Endothelial cell of umbilical vein (primary cell): ENCODE data around the gene SPAG8. TPM values are rescaled to one million over a fixed set of nuclear protein-coding genes. Genes with fewer than 3 reads are reported as not detected.

Source experiments
- BruUV-seq: library from RNA; stranded (reverse); fragments of 400-500 nt; replicated peaks from 2 replicates; lab custom pipeline; 2021; lab: Mats Ljungman, UMichigan
- CTCF ChIA-PET: fragments of 300-600, 350-600 bp; sonication (Branson Sonifier 250); formaldehyde crosslinking; loops from one replicate; lab custom pipeline; 2021; ENCODE audit warnings: antibody characterized with exemption, inconsistent platforms; lab: Charles Lee
- POLR2A ChIA-PET: fragments of 300-600, 350-600 bp; sonication (Branson Sonifier 250); formaldehyde crosslinking; loops from one replicate; lab custom pipeline; 2021; ENCODE audit warnings: antibody characterized with exemption, inconsistent platforms; lab: Charles Lee
- DNase-seq: peaks from one replicate; pipeline ENCODE4 v3.0.0-alpha.2; 2011; ENCODE audit warnings: low read depth, low spot score
- FAIRE-seq: peaks from 2 replicates; lab custom pipeline; 2011; peaks lifted over from hg19 to GRCh38; lab: Jason Lieb, UNC
- H2AFZ ChIP-seq: 2 replicates; pipeline ENCODE4 v1.6.0; 2012; ENCODE audit warnings: low read depth, low read length, control low read depth, inconsistent platforms
- H3K27ac ChIP-seq: 2 replicates; pipeline ENCODE4 v1.5.1; 2011; ENCODE audit warnings: low read depth, mild to moderate bottlenecking, control low read depth, low read length, moderate library complexity; ENCODE audit not compliant: insufficient read depth
- H3K27me3 ChIP-seq, 2 experiments: 2 replicates each; pipeline versions ENCODE4 v1.6.0 to v1.6.1; 2011; ENCODE audit warnings: low read length in 2 of 2, mixed read lengths in 1 of 2; ENCODE audit not compliant: control insufficient read depth in 2 of 2, insufficient read depth in 2 of 2
- H3K36me3 ChIP-seq, 2 experiments: 2 replicates in 1 of 2; 3 replicates in 1 of 2; pipeline ENCODE4 v1.5.1; 2011; ENCODE audit warnings: low read length in 2 of 2, mild to moderate bottlenecking in 1 of 2, moderate library complexity in 1 of 2; ENCODE audit not compliant: control insufficient read depth in 2 of 2, insufficient read depth in 2 of 2; ENCODE audit errors: extremely low read depth in 1 of 2
- H3K4me1 ChIP-seq: 3 replicates; pipeline ENCODE4 v1.5.1; 2011; ENCODE audit warnings: mild to moderate bottlenecking, low read length; ENCODE audit not compliant: control insufficient read depth, insufficient read depth; ENCODE audit errors: extremely low read depth
- H3K4me2 ChIP-seq: 2 replicates; pipeline ENCODE4 v1.6.1; 2011; ENCODE audit warnings: low read length, control low read depth, mixed read lengths; ENCODE audit not compliant: insufficient read depth
- H3K4me3 ChIP-seq, 3 experiments: fragments of 200-600 bp in 1 of 3; sonication (generic), shearing (Covaris generic) in 1 of 3; replicated peaks in 1 of 3; 2 replicates each; pipeline ENCODE4 v1.5.1; 2011 to 2016; ENCODE audit warnings: control low read depth in 3 of 3, low read length in 3 of 3, mild to moderate bottlenecking in 2 of 3, inconsistent platforms in 1 of 3, low read depth in 1 of 3, moderate library complexity in 1 of 3; ENCODE audit not compliant: insufficient read depth in 1 of 3
- H3K79me2 ChIP-seq: 2 replicates; pipeline ENCODE4 v1.6.0; 2012; ENCODE audit warnings: low read length, inconsistent platforms; ENCODE audit not compliant: control insufficient read depth, insufficient read depth
- H3K9ac ChIP-seq: replicated peaks from 2 replicates; pipeline ENCODE3; 2011; ENCODE audit warnings: low read length, control low read depth; ENCODE audit not compliant: insufficient read depth; ENCODE audit errors: extremely low read depth
- H3K9me1 ChIP-seq: replicated peaks from 3 replicates; pipeline ENCODE4 v1.6.0; 2011; ENCODE audit warnings: mild to moderate bottlenecking, low read length; ENCODE audit not compliant: control insufficient read depth, insufficient read depth; ENCODE audit errors: extremely low read depth
- H3K9me3 ChIP-seq: replicated peaks from 2 replicates; pipeline ENCODE4 v1.5.1; 2012; ENCODE audit warnings: low read length, inconsistent platforms; ENCODE audit not compliant: control insufficient read depth, insufficient read depth
- H4K20me1 ChIP-seq: replicated peaks from 2 replicates; pipeline ENCODE3; 2011; ENCODE audit warnings: mild to moderate bottlenecking, low read length; ENCODE audit not compliant: control insufficient read depth, insufficient read depth; ENCODE audit errors: extremely low read depth
- EZH2 ChIP-seq: IDR thresholded peaks from 2 replicates; pipeline ENCODE4 v1.6.1; 2012; ENCODE audit warnings: borderline replicate concordance, low read depth, mild to moderate bottlenecking, moderate library complexity, low read length, inconsistent platforms; ENCODE audit not compliant: severe bottlenecking
- FOS ChIP-seq: IDR thresholded peaks from 2 replicates; pipeline ENCODE4 v1.6.1; 2011; ENCODE audit warnings: mild to moderate bottlenecking, low read length, moderate library complexity, borderline replicate concordance; ENCODE audit not compliant: insufficient read depth
- GATA2 ChIP-seq: IDR thresholded peaks from 2 replicates; pipeline ENCODE4 v1.7.0; 2011; ENCODE audit warnings: low read depth, mild to moderate bottlenecking, moderate library complexity, mixed read lengths, low read length; ENCODE audit not compliant: insufficient read length, insufficient read depth
- JUN ChIP-seq: IDR thresholded peaks from 2 replicates; pipeline ENCODE4 v1.6.1; 2011; ENCODE audit warnings: borderline replicate concordance, low read depth; ENCODE audit not compliant: insufficient read length, insufficient read depth
- MAX ChIP-seq: IDR thresholded peaks from 2 replicates; pipeline ENCODE4 v1.6.1; 2011; ENCODE audit not compliant: insufficient read depth, insufficient read length
- MYC ChIP-seq: IDR thresholded peaks from one replicate; pipeline ENCODE4 v1.6.1; 2011; ENCODE audit warnings: mild to moderate bottlenecking, low read depth, low read length
- POLR2A ChIP-seq: IDR thresholded peaks from 2 replicates; pipeline ENCODE4 v1.6.1; 2012; ENCODE audit warnings: low read depth, mild to moderate bottlenecking, control low read depth, low read length
- POLR2AphosphoS5 ChIP-seq: IDR thresholded peaks from 2 replicates; pipeline ENCODE4 v1.6.1; 2012; ENCODE audit warnings: low read depth, mild to moderate bottlenecking, control low read depth, low read length, moderate library complexity; ENCODE audit not compliant: insufficient read depth
- dilution Hi-C: fragments of 300-500 bp; cut with MboI; formaldehyde crosslinking; loops from one replicate; pipeline ENCODE4 v1.15.0; 2019; ENCODE audit warnings: low sequenced_read_pairs; ENCODE audit not compliant: extremely low pct_ligation_motif_present
- intact Hi-C: fragments of 100-400 bp; cut with micrococcal nuclease; formaldehyde crosslinking; loops from one replicate; pipeline ENCODE4 v1.10.0; 2022
- polyA plus RNA-seq, 4 experiments: library from polyadenylated mRNA; depleted of rRNA in 3 of 4; stranded (reverse) in 3 of 4; unstranded in 1 of 4; fragments of >200 nt; gene quantifications; 2 replicates each; pipeline versions ENCODE4 v1.2.1 to v1.2.3, GENCODE V29; 2011 to 2012; ENCODE audit warnings: missing spikeins in 1 of 4
- total RNA-seq: library from RNA; stranded (reverse); gene quantifications from 2 replicates; pipeline ENCODE4 v1.2.3, GENCODE V29; 2021
- TF ChIP-seq, protein P1 (sequence below), 2 donors: IDR thresholded peaks; 1 replicate in 1 of 2; 2 replicates in 1 of 2; pipeline ENCODE4 v1.5.1; 2011; ENCODE audit warnings: low read length in 2 of 2, mild to moderate bottlenecking in 2 of 2, moderate library complexity in 2 of 2, control low read depth in 1 of 2, inconsistent platforms in 1 of 2, low read depth in 1 of 2; ENCODE audit not compliant: insufficient read depth in 1 of 2; ENCODE audit errors: extremely low read depth in 1 of 2

SPAG8 gene
- total and polyA plus RNA-seq, 2 donors (not counting 3 experiments of a cell fraction or from before 2014, with no cell fraction given) = 0.21 to 0.69 TPM

DNA sequence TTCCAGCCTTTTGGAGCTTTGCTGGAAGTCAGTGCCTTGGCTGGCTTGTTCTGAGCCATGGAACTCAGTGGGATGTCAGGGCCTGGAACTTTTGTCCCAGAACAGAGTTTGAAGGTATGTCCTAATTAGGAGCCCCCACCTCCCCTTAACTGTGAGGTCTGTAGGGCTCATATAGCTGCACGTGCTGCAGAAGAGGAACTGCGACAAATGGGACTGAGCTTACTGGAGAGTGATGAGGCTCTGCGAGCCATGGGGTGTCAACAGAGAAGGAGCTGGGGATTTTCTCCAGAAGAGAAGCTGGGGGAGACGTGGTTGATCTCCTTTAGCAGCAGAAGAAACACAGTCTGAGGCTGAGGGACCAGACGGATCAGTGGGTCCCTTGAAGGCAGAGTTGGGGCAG lies 27.9 kb upstream of the SPAG8 start:
- ChIA-PET POLR2A (no interaction called here), CTCF (interaction anchor here (1.6 to 2.7 kb wide), 2 partner anchors 14 to 42 kb away, joined by 6 to 8 read pairs; no protein-coding TSS in a partner anchor)
- FAIRE-seq = no peak
- no TSS peak for BruUV-seq
- Histone ChIP-seq H3K4me3 (no peak overlapping the region), H3K36me3 (no peaks in the 10 kb centered on the region), H3K9me1 (no peaks in the 10 kb centered on the region), H3K9me3 (no peaks in the 10 kb centered on the region), H3K79me2 (no peaks in the 10 kb centered on the region), H4K20me1 (no peaks in the 10 kb centered on the region), H3K4me1 (peaks cover 9% of the 10 kb centered on the region), H2AFZ (no peak overlapping the region), H3K9ac (no peak overlapping the region), H3K4me2 (no peak overlapping the region), H3K27ac (no peak overlapping the region), H3K27me3 (peaks cover 0 to 18% of the 10 kb centered on the region in 2 experiments)
- dilution Hi-C loops (no loop called here), intact Hi-C loops (no loop called here)
- no peak for DNase-seq
- TF ChIP-seq EZH2 = no peak
- TF ChIP-seq MYC = no peak
- TF ChIP-seq, protein P1, sequence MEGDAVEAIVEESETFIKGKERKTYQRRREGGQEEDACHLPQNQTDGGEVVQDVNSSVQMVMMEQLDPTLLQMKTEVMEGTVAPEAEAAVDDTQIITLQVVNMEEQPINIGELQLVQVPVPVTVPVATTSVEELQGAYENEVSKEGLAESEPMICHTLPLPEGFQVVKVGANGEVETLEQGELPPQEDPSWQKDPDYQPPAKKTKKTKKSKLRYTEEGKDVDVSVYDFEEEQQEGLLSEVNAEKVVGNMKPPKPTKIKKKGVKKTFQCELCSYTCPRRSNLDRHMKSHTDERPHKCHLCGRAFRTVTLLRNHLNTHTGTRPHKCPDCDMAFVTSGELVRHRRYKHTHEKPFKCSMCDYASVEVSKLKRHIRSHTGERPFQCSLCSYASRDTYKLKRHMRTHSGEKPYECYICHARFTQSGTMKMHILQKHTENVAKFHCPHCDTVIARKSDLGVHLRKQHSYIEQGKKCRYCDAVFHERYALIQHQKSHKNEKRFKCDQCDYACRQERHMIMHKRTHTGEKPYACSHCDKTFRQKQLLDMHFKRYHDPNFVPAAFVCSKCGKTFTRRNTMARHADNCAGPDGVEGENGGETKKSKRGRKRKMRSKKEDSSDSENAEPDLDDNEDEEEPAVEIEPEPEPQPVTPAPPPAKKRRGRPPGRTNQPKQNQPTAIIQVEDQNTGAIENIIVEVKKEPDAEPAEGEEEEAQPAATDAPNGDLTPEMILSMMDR (IDR thresholded peaks at IDR 0.05; ENCODE audit: extremely low read depth in 1 of 2, insufficient read depth in 1 of 2, low read depth in 1 of 2, low read length in 2 of 2) = no peak
- TF ChIP-seq POLR2AphosphoS5 = no peak
- TF ChIP-seq GATA2 = no peak
- no peak for TF ChIP-seq JUN
- TF ChIP-seq MAX = no peak
- TF ChIP-seq FOS = no peak
- no peak for TF ChIP-seq POLR2A
